ENCODE data around the gene PHACTR3. TPM values are rescaled to one million over a fixed set of nuclear protein-coding genes. Genes with fewer than 3 reads are reported as not detected.

Gene PHACTR3
- total and polyA plus RNA-seq, 4 donors = 0.14 to 0.42 (median 0.17) TPM

DNA sequence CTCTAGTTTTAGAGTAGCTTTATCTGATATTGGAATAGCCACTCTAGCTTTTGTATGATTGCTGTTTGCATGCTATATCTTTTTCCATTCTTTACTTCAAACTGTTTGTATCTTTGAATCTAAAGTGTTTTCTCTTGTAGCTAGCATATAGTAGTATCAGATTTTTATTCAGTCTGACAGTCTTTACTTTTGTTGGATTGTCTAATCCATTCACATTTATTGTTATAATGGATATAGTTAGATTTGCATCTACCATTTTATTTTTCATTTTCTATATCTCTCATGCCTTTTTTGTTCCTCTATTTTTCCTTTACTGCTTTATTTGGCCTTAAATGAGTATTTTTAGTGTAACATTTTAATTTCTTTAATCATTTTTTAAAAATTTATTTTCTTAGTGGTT is 52.1 kb downstream of the PHACTR3 start (continued):
- TF ChIP-seq, protein P1, sequence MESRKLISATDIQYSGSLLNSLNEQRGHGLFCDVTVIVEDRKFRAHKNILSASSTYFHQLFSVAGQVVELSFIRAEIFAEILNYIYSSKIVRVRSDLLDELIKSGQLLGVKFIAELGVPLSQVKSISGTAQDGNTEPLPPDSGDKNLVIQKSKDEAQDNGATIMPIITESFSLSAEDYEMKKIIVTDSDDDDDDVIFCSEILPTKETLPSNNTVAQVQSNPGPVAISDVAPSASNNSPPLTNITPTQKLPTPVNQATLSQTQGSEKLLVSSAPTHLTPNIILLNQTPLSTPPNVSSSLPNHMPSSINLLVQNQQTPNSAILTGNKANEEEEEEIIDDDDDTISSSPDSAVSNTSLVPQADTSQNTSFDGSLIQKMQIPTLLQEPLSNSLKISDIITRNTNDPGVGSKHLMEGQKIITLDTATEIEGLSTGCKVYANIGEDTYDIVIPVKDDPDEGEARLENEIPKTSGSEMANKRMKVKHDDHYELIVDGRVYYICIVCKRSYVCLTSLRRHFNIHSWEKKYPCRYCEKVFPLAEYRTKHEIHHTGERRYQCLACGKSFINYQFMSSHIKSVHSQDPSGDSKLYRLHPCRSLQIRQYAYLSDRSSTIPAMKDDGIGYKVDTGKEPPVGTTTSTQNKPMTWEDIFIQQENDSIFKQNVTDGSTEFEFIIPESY (IDR thresholded peaks at IDR 0.05) = no peak

- TF ChIP-seq REST (IDR thresholded peaks at IDR 0.05) (no peak), HNF4A (conservative IDR thresholded peaks at IDR 0.05) (no peak), NR2F2 (IDR thresholded peaks at IDR 0.05) (no peak), FOXA2 (IDR thresholded peaks at IDR 0.05) (no peak), HNF4G (IDR thresholded peaks at IDR 0.05) (no peak), SP1 (IDR thresholded peaks at IDR 0.05) (no peak), TAF1 (conservative IDR thresholded peaks at IDR 0.05) (no peak), EGR1 (IDR thresholded peaks at IDR 0.05; ENCODE audit: low read depth in 2 of 2) (no peak), JUND (IDR thresholded peaks at IDR 0.05) (no peak), RXRA (IDR thresholded peaks at IDR 0.05) (no peak), GABPA (IDR thresholded peaks at IDR 0.05 in 1 of 2, conservative IDR thresholded peaks at IDR 0.05 in 1 of 2) (no peak), RAD21 (IDR thresholded peaks at IDR 0.05) (no peak), MAX (IDR thresholded peaks at IDR 0.05) (no peak), YY1 (IDR thresholded peaks at IDR 0.05) (no peak), FOXA1 (IDR thresholded peaks at IDR 0.05) (no peak)
- TF ChIP-seq, protein P1 (IDR thresholded peaks at IDR 0.05) = no peak
- TF ChIP-seq, protein P2, sequence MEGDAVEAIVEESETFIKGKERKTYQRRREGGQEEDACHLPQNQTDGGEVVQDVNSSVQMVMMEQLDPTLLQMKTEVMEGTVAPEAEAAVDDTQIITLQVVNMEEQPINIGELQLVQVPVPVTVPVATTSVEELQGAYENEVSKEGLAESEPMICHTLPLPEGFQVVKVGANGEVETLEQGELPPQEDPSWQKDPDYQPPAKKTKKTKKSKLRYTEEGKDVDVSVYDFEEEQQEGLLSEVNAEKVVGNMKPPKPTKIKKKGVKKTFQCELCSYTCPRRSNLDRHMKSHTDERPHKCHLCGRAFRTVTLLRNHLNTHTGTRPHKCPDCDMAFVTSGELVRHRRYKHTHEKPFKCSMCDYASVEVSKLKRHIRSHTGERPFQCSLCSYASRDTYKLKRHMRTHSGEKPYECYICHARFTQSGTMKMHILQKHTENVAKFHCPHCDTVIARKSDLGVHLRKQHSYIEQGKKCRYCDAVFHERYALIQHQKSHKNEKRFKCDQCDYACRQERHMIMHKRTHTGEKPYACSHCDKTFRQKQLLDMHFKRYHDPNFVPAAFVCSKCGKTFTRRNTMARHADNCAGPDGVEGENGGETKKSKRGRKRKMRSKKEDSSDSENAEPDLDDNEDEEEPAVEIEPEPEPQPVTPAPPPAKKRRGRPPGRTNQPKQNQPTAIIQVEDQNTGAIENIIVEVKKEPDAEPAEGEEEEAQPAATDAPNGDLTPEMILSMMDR (IDR thresholded peaks at IDR 0.05; ENCODE audit: low read depth, low read length, missing input control) = no peak
- TF ChIP-seq, protein P3, sequence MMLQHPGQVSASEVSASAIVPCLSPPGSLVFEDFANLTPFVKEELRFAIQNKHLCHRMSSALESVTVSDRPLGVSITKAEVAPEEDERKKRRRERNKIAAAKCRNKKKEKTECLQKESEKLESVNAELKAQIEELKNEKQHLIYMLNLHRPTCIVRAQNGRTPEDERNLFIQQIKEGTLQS (IDR thresholded peaks at IDR 0.05) = no peak
- no peak for DNase-seq (ENCODE audit: low spot score)
- Histone ChIP-seq H3K9ac (ENCODE audit: low read depth in 1 of 2, low read length in 2 of 2) (no peak overlapping the region), H3K36me3 (ENCODE audit: control insufficient read depth in 4 of 4, insufficient read depth in 3 of 4, low read depth in 1 of 4, low read length in 3 of 4) (no peaks in the 10 kb centered on the region), H3K27me3 (ENCODE audit: control insufficient read depth in 4 of 4, insufficient read depth in 4 of 4, low read length in 3 of 4) (no peaks in the 10 kb centered on the region), H3K9me3 (ENCODE audit: control insufficient read depth in 4 of 4, low read length in 3 of 4) (peaks cover 3 to 14% (median 10%) of the 10 kb centered on the region in 4 donors), H3K27ac (ENCODE audit: low read depth in 1 of 2, low read length in 2 of 2) (no peak overlapping the region), H3K4me1 (ENCODE audit: control insufficient read depth in 4 of 4, insufficient read depth in 4 of 4, low read length in 3 of 4) (no peaks in the 10 kb centered on the region), H3K4me3 (ENCODE audit: low read depth in 1 of 3, low read length in 3 of 3) (no peak overlapping the region)
- WGBS = 39% methylated on average over 1 of the region's 1 CpG
These were observed 53.2 kb downstream of the PHACTR3 start for GRCh38 chr20:59657459-59658046.

Data from liver (tissue), 9 donors.